KMS-11 (cell line): ENCODE data around the gene MSI2.

Experiments
- H2AFZ ChIP-seq: fragments of 200-600 bp; sonication (generic); 2 replicates; pipeline ENCODE4 v1.6.1; 2016; ENCODE audit warnings: antibody characterized with exemption, mixed run types, low read depth
- H3K27ac ChIP-seq: fragments of 200-600 bp; sonication (generic); 2 replicates; pipeline ENCODE4 v1.6.1; 2016; ENCODE audit warnings: mild to moderate bottlenecking, mixed run types
- H3K27me3 ChIP-seq: fragments of 200-600 bp; sonication (generic); 2 replicates; pipeline ENCODE4 v1.6.1; 2017; ENCODE audit warnings: mild to moderate bottlenecking, low read depth, mixed run types, moderate library complexity; ENCODE audit not compliant: insufficient read depth
- H3K36me3 ChIP-seq: fragments of 200-600 bp; sonication (generic); 2 replicates; pipeline ENCODE4 v1.6.1; 2017; ENCODE audit warnings: mild to moderate bottlenecking, mixed run types; ENCODE audit not compliant: insufficient read depth
- H3K4me1 ChIP-seq: fragments of 200-600 bp; sonication (generic); 2 replicates; pipeline ENCODE4 v1.6.1; 2016; ENCODE audit warnings: mild to moderate bottlenecking, low read depth, mixed run types; ENCODE audit not compliant: poor library complexity, severe bottlenecking
- H3K4me2 ChIP-seq: fragments of 200-600 bp; sonication (generic); 2 replicates; pipeline ENCODE4 v1.7.0; 2016; ENCODE audit warnings: mild to moderate bottlenecking, mixed run types
- H3K4me3 ChIP-seq: fragments of 200-600 bp; sonication (generic); IDR thresholded peaks from 2 replicates; pipeline ENCODE4 v1.6.1; 2017; ENCODE audit warnings: low read depth, low read length, mixed read lengths; ENCODE audit not compliant: insufficient read depth
- H3K79me2 ChIP-seq: fragments of 200-600 bp; sonication (generic); 2 replicates; pipeline ENCODE4 v1.6.1; 2016; ENCODE audit warnings: low read depth, mixed run types; ENCODE audit not compliant: insufficient read depth
- H3K9ac ChIP-seq: fragments of 200-600 bp; sonication (generic); 2 replicates; pipeline ENCODE4 v1.6.1; 2016; ENCODE audit warnings: mild to moderate bottlenecking, mixed run types
- H4K20me1 ChIP-seq: fragments of 200-600 bp; sonication (generic); 2 replicates; pipeline ENCODE4 v1.6.1; 2016; ENCODE audit warnings: mild to moderate bottlenecking, mixed run types; ENCODE audit not compliant: insufficient read depth
- TF ChIP-seq, protein P1 (sequence below): fragments of 200-600 bp; sonication (generic); conservative IDR thresholded peaks from 2 replicates; pipeline ENCODE4 v1.6.1; 2017; ENCODE audit warnings: low read depth, mild to moderate bottlenecking, antibody characterized with exemption, low read length, moderate library complexity, mixed read lengths

Gene MSI2

GRCh38 chr17:57559634-57560318 lies 303.5 kb downstream of the MSI2 start:
- Histone ChIP-seq H3K36me3 (no peaks in the 10 kb centered on the region), H3K4me3 (no peak overlapping the region)

GRCh38 chr17:57560319-57560705 lies 304.0 kb downstream of the MSI2 start:
- no peaks in the 10 kb centered on the region for H4K20me1 ChIP-seq
- TF ChIP-seq, protein P1, sequence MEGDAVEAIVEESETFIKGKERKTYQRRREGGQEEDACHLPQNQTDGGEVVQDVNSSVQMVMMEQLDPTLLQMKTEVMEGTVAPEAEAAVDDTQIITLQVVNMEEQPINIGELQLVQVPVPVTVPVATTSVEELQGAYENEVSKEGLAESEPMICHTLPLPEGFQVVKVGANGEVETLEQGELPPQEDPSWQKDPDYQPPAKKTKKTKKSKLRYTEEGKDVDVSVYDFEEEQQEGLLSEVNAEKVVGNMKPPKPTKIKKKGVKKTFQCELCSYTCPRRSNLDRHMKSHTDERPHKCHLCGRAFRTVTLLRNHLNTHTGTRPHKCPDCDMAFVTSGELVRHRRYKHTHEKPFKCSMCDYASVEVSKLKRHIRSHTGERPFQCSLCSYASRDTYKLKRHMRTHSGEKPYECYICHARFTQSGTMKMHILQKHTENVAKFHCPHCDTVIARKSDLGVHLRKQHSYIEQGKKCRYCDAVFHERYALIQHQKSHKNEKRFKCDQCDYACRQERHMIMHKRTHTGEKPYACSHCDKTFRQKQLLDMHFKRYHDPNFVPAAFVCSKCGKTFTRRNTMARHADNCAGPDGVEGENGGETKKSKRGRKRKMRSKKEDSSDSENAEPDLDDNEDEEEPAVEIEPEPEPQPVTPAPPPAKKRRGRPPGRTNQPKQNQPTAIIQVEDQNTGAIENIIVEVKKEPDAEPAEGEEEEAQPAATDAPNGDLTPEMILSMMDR = no peak
- H3K79me2 ChIP-seq = peaks cover 10% of the 10 kb centered on the region; the same call in 1 of the 2 replicates
- no peak overlapping the region for H3K4me2 ChIP-seq
- peaks cover 10% of the 10 kb centered on the region for H3K4me1 ChIP-seq
- H3K27me3 ChIP-seq = no peaks in the 10 kb centered on the region
- no peaks in the 10 kb centered on the region for H3K36me3 ChIP-seq
- no peak overlapping the region for H3K27ac ChIP-seq
- no peak overlapping the region for H3K9ac ChIP-seq
- no peak overlapping the region for H2AFZ ChIP-seq
- no peak overlapping the region for H3K4me3 ChIP-seq

More at GRCh38 chr17:57559634-57560318, 303.5 kb downstream of the MSI2 start:
- peaks cover 13% of the 10 kb centered on the region for H3K4me1 ChIP-seq
- H4K20me1 ChIP-seq = no peaks in the 10 kb centered on the region
- no peaks in the 10 kb centered on the region for H3K27me3 ChIP-seq
- H3K9ac ChIP-seq = no peak overlapping the region
- H3K27ac ChIP-seq = no peak overlapping the region
- no peak overlapping the region for H3K4me2 ChIP-seq
- TF ChIP-seq, protein P1 = no peak
- peaks cover 10% of the 10 kb centered on the region; the same call in 1 of the 2 replicates for H3K79me2 ChIP-seq
- no peak overlapping the region for H2AFZ ChIP-seq

DNA sequence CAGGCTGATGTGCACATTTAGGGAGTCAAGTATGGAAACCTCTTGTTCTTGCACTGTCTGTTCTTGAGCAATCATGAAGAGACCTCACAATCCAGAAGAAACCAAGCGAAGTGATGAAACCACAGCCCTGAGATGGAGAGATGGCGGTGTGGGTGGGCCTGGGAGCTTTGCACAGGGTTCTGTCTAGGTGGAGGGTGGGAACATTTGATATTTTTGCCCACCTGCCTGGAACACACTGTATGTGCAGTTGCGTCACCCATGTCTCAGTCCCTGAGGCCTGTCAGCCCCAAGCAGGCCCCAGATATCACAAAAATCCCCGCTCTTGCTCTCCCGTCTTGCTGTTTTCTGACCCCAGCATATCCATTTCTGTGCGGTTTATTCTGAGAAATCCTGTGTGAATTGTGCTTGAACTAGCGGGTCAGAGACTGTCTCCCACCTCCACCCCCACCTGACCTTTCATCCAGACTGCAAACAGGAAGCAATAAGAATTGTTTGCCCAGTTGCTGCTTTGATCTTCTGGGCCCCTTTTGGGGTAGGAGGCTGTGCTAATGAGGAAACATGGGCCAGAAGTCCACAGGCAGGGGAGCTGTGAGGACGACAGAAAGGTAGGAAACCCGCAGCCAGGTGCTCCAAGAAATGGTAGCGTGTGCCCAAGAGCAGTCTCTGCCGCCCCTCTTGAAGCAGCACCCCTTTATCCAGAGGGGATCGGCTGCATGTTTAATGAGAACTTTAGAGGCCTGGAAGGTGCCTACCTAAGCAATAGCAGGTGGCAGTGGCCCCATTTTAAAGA lies 304.9 kb downstream of the MSI2 start:
- no peaks in the 10 kb centered on the region for H4K20me1 ChIP-seq
- H3K4me3 ChIP-seq = no peak overlapping the region
- peaks cover 2% of the 10 kb centered on the region; the same call in 1 of the 2 replicates for H3K79me2 ChIP-seq
- TF ChIP-seq, protein P1 = no peak
- H3K4me2 ChIP-seq = no peak overlapping the region
- H2AFZ ChIP-seq = no peak overlapping the region
- H3K36me3 ChIP-seq = no peaks in the 10 kb centered on the region
- H3K27me3 ChIP-seq = no peaks in the 10 kb centered on the region
- H3K27ac ChIP-seq = no peak overlapping the region
- peaks cover 5% of the 10 kb centered on the region for H3K4me1 ChIP-seq
- H3K9ac ChIP-seq = no peak overlapping the region

GRCh38 chr17:57562184-57562698 lies 305.9 kb downstream of the MSI2 start:
- TF ChIP-seq, protein P1 = no peak
- Histone ChIP-seq H3K4me2 (no peak overlapping the region), H3K4me3 (no peak overlapping the region), H3K9ac (no peak overlapping the region), H3K79me2 (no peaks in the 10 kb centered on the region; the same call in 1 of the 2 replicates), H3K36me3 (no peaks in the 10 kb centered on the region), H3K4me1 (peaks cover 5% of the 10 kb centered on the region), H4K20me1 (no peaks in the 10 kb centered on the region), H3K27me3 (no peaks in the 10 kb centered on the region), H3K27ac (no peak overlapping the region), H2AFZ (no peak overlapping the region)
